ENCODE data around the gene IDH3B. TPM values are rescaled to one million over a fixed set of nuclear protein-coding genes. Genes with fewer than 3 reads are reported as not detected.

The IDH3B gene
- total RNA-seq, 1 experiment from 2014 or later = 132 TPM

- no TSS peak for BruUV-seq (replicated peaks)
- no peak for ATAC-seq
- ChIA-PET POLR2A (interaction anchor here (1.4 kb wide), 1 partner anchor 10 kb away, joined by 4 read pairs; the partner anchor contains the start of gene IDH3B), CTCF (no interaction called here), RAD21 (ENCODE audit: low non-redundant PET in 1 of 2, low total read pairs in 2 of 2, uncharacterized antibody in 2 of 2, unreplicated experiment in 2 of 2) (no interaction called here)
- H2AFZ ChIP-seq (ENCODE audit: low read depth, low read length, poor library complexity, severe bottlenecking) = no peak overlapping the region
- H3K27me3 ChIP-seq (ENCODE audit: insufficient read depth, low read length) = no peaks in the 10 kb centered on the region
- peak overlapping the region; percentile 96 for H3K9ac ChIP-seq (ENCODE audit: low read length)
- no peaks in the 10 kb centered on the region for H3K9me3 ChIP-seq (ENCODE audit: control insufficient read depth in 1 of 2, insufficient read depth in 1 of 2, low read depth in 1 of 2, low read length in 2 of 2)
- H3K4me2 ChIP-seq (ENCODE audit: low read length) = peak overlapping the region; percentile 99
- H3K9me2 ChIP-seq (ENCODE audit: insufficient read depth) = no peaks in the 10 kb centered on the region
- peak overlapping the region; percentile 98 to 100 for H3K4me3 ChIP-seq (replicated peaks in 1 of 2; ENCODE audit: low read depth in 1 of 2, low read length in 2 of 2)
- peak overlapping the region; percentile 99 for H3K27ac ChIP-seq (ENCODE audit: low read depth, low read length)
- peaks cover 45 to 56% of the 10 kb centered on the region in 2 experiments for H3K36me3 ChIP-seq (ENCODE audit: control insufficient read depth in 1 of 2, insufficient read depth in 2 of 2, low read length in 2 of 2)
- no peak for DNase-seq (ENCODE audit: low read depth, low spot score)
- H4K20me1 ChIP-seq (ENCODE audit: insufficient read depth) = peaks cover 51% of the 10 kb centered on the region; the same call in 1 of the 2 replicates
- TF ChIP-seq ZNF274 (IDR thresholded peaks at IDR 0.05; ENCODE audit: low read depth, low read length) (no peak), ATF3 (IDR thresholded peaks at IDR 0.05) (no peak), TCF7L2 (IDR thresholded peaks at IDR 0.05; ENCODE audit: borderline replicate concordance, extremely low read depth, insufficient read depth, insufficient read length) (no peak), SRF (IDR thresholded peaks at IDR 0.05; ENCODE audit: low read depth) (no peak), ZFX (IDR thresholded peaks at IDR 0.05) (no peak)
- TF ChIP-seq, protein P1, sequence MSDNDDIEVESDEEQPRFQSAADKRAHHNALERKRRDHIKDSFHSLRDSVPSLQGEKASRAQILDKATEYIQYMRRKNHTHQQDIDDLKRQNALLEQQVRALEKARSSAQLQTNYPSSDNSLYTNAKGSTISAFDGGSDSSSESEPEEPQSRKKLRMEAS (IDR thresholded peaks at IDR 0.05) = no peak
- peaks cover 81% of the 10 kb centered on the region for H3K79me2 ChIP-seq (ENCODE audit: insufficient read depth, low read length)
- H3K4me1 ChIP-seq (ENCODE audit: control insufficient read depth in 1 of 2, insufficient read depth in 2 of 2, low read length in 2 of 2) = peaks cover 8 to 21% of the 10 kb centered on the region in 2 experiments; a peak in 3 of 4 replicates
- intact Hi-C loops (cut with micrococcal nuclease) = no loop called here
Observed at GRCh38 chr20:2654384-2654822, 9.6 kb downstream of the IDH3B start.

GRCh38 chr20:2653556-2654383 is 10.2 kb downstream of the IDH3B start:
- H3K79me2 ChIP-seq (ENCODE audit: insufficient read depth, low read length) = peaks cover 81% of the 10 kb centered on the region
- RAD21 ChIA-PET (ENCODE audit: low non-redundant PET in 1 of 2, low total read pairs in 2 of 2, uncharacterized antibody in 2 of 2, unreplicated experiment in 2 of 2) = no interaction called here
- peak overlapping the region; percentile 96 for H3K9ac ChIP-seq (ENCODE audit: low read length)
- peaks cover 8 to 21% of the 10 kb centered on the region in 2 experiments; a peak in 3 of 4 replicates for H3K4me1 ChIP-seq (ENCODE audit: control insufficient read depth in 1 of 2, insufficient read depth in 2 of 2, low read length in 2 of 2)
- peaks cover 45% of the 10 kb centered on the region; the same call in 1 of the 2 replicates for H4K20me1 ChIP-seq (ENCODE audit: insufficient read depth)
- H3K27ac ChIP-seq (ENCODE audit: low read depth, low read length) = peak overlapping the region; percentile 99
- BruUV-seq (replicated peaks) = no TSS peak
- H3K27me3 ChIP-seq (ENCODE audit: insufficient read depth, low read length) = no peaks in the 10 kb centered on the region
- no peaks in the 10 kb centered on the region for H3K9me2 ChIP-seq (ENCODE audit: insufficient read depth)
- peak overlapping the region; percentile 99 for H3K4me2 ChIP-seq (ENCODE audit: low read length)
- no peak overlapping the region for H2AFZ ChIP-seq (ENCODE audit: low read depth, low read length, poor library complexity, severe bottlenecking)
- intact Hi-C loops (cut with micrococcal nuclease) = no loop called here
- ATAC-seq (no peak), DNase-seq (ENCODE audit: low read depth, low spot score) (no peak)
- CTCF ChIA-PET = no interaction called here
- TF ChIP-seq SP1 (IDR thresholded peaks at IDR 0.05; ENCODE audit: low read depth) (no peak), ELF1 (IDR thresholded peaks at IDR 0.05; ENCODE audit: borderline replicate concordance, low read depth) (no peak), POLR2A (IDR thresholded peaks at IDR 0.05; ENCODE audit: borderline replicate concordance, extremely low read depth, insufficient read depth, insufficient read length) (no peak), RAD21 (IDR thresholded peaks at IDR 0.05; ENCODE audit: low read depth) (no peak), CTCF (IDR thresholded peaks at IDR 0.05 in 2 of 3, conservative IDR thresholded peaks at IDR 0.05 in 1 of 3; ENCODE audit: borderline replicate concordance in 1 of 3, insufficient read depth in 1 of 3, low read depth in 2 of 3, low read length in 2 of 3) (no peak), CEBPB (IDR thresholded peaks at IDR 0.05; ENCODE audit: low read depth) (no peak), POLR2AphosphoS5 (IDR thresholded peaks at IDR 0.05; ENCODE audit: low read depth, low read length) (no peak), EZH2phosphoT487 (IDR thresholded peaks at IDR 0.05; ENCODE audit: borderline replicate concordance) (no peak), SRF (IDR thresholded peaks at IDR 0.05; ENCODE audit: low read depth) (no peak), CBX3 (IDR thresholded peaks at IDR 0.05; ENCODE audit: low read depth) (no peak), TCF7L2 (IDR thresholded peaks at IDR 0.05; ENCODE audit: borderline replicate concordance, extremely low read depth, insufficient read depth, insufficient read length) (no peak), ZFX (IDR thresholded peaks at IDR 0.05) (no peak)
- peak overlapping the region; percentile 98 to 100 for H3K4me3 ChIP-seq (replicated peaks in 1 of 2; ENCODE audit: low read depth in 1 of 2, low read length in 2 of 2)
- peaks cover 45 to 54% of the 10 kb centered on the region in 2 experiments for H3K36me3 ChIP-seq (ENCODE audit: control insufficient read depth in 1 of 2, insufficient read depth in 2 of 2, low read length in 2 of 2)
- POLR2A ChIA-PET = interaction anchor here (0.9 to 2.7 kb wide), 8 partner anchors 10 to 446 kb away, joined by 3 to 28 read pairs (median 4); partner anchors contain the start of gene IDH3B
- no peaks in the 10 kb centered on the region for H3K9me3 ChIP-seq (ENCODE audit: control insufficient read depth in 1 of 2, insufficient read depth in 1 of 2, low read depth in 1 of 2, low read length in 2 of 2)
